Endothelial cell of umbilical vein (primary cell): ENCODE data around the gene RPS6KA5.
"Not testable (repeated sequence)": the region's sequence is repeated elsewhere in the genome, so short reads cannot be mapped to it uniquely, and the experiment has no call there.

Experiments
- CTCF ChIP-seq, 2 donors: IDR thresholded peaks; 1 replicate in 1 of 2; 2 replicates in 1 of 2; pipeline ENCODE4 v1.5.1; 2011; ENCODE audit warnings: low read length in 2 of 2, mild to moderate bottlenecking in 2 of 2, moderate library complexity in 2 of 2, control low read depth in 1 of 2, inconsistent platforms in 1 of 2, low read depth in 1 of 2; ENCODE audit not compliant: insufficient read depth in 1 of 2; ENCODE audit errors: extremely low read depth in 1 of 2
- EZH2 ChIP-seq: IDR thresholded peaks from 2 replicates; pipeline ENCODE4 v1.6.1; 2012; ENCODE audit warnings: borderline replicate concordance, low read depth, mild to moderate bottlenecking, moderate library complexity, low read length, inconsistent platforms; ENCODE audit not compliant: severe bottlenecking
- POLR2A ChIP-seq: IDR thresholded peaks from 2 replicates; pipeline ENCODE4 v1.6.1; 2012; ENCODE audit warnings: low read depth, mild to moderate bottlenecking, control low read depth, low read length
- POLR2AphosphoS5 ChIP-seq: IDR thresholded peaks from 2 replicates; pipeline ENCODE4 v1.6.1; 2012; ENCODE audit warnings: low read depth, mild to moderate bottlenecking, control low read depth, low read length, moderate library complexity; ENCODE audit not compliant: insufficient read depth

- not testable (repeated sequence) for TF ChIP-seq POLR2A; CTCF (IDR thresholded peaks at IDR 0.05; ENCODE audit: extremely low read depth in 1 of 2, insufficient read depth in 1 of 2, low read depth in 1 of 2, low read length in 2 of 2); POLR2AphosphoS5; EZH2
These were observed 37.2 kb upstream of the RPS6KA5 start for GRCh38 chr14:91097657-91098056.
